Mucosa of stomach (tissue), 1 donor: ENCODE results near the gene CENPP.

Experiments used
- H3K27me3 ChIP-seq: one replicate; pipeline ENCODE4 v1.7.0; 2013; ENCODE audit warnings: mild to moderate bottlenecking, low read length; ENCODE audit not compliant: control insufficient read depth, insufficient read depth
- H3K36me3 ChIP-seq: one replicate; pipeline ENCODE4 v1.7.0; 2013; ENCODE audit warnings: low read length; ENCODE audit not compliant: control insufficient read depth, insufficient read depth
- H3K4me1 ChIP-seq: one replicate; pipeline ENCODE4 v1.7.0; 2013; ENCODE audit warnings: mild to moderate bottlenecking, low read length; ENCODE audit not compliant: control insufficient read depth, insufficient read depth
- H3K4me3 ChIP-seq: one replicate; pipeline ENCODE4 v1.7.0; 2013; ENCODE audit warnings: low read length
- H3K9ac ChIP-seq: one replicate; pipeline ENCODE4 v1.7.0; 2013; ENCODE audit warnings: mild to moderate bottlenecking, low read length, moderate library complexity
- H3K9me3 ChIP-seq: one replicate; pipeline ENCODE4 v1.7.0; 2013; ENCODE audit warnings: mild to moderate bottlenecking, low read length, moderate library complexity; ENCODE audit not compliant: control insufficient read depth
- donor health status: Pancreatic carcinoma.

CENPP gene

DNA sequence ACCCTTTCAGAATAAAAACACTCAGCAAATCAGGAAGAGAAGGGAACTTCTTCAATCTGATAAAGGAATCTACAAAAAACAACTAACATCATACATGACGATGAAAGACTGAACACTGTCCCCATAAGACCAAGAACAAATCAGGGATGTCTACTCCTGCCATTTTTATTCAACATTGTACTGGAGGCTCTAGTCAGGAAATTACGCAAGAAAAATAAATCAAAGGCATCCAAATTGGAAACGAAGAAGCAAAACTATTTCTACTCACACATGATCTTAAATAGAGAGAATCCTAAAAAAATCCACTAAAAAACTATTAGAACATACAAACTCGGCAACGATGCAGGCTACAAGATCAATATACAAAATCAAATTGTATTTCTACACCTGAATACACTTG, 301.9 kb downstream of the CENPP start:
- H3K4me3 ChIP-seq: no peak overlapping the region
- H3K9ac ChIP-seq: no peak overlapping the region
- H3K9me3 ChIP-seq: no peaks in the 10 kb centered on the region
- no peaks in the 10 kb centered on the region for H3K4me1 ChIP-seq
- no peaks in the 10 kb centered on the region for H3K27me3 ChIP-seq
- H3K36me3 ChIP-seq: no peaks in the 10 kb centered on the region

DNA sequence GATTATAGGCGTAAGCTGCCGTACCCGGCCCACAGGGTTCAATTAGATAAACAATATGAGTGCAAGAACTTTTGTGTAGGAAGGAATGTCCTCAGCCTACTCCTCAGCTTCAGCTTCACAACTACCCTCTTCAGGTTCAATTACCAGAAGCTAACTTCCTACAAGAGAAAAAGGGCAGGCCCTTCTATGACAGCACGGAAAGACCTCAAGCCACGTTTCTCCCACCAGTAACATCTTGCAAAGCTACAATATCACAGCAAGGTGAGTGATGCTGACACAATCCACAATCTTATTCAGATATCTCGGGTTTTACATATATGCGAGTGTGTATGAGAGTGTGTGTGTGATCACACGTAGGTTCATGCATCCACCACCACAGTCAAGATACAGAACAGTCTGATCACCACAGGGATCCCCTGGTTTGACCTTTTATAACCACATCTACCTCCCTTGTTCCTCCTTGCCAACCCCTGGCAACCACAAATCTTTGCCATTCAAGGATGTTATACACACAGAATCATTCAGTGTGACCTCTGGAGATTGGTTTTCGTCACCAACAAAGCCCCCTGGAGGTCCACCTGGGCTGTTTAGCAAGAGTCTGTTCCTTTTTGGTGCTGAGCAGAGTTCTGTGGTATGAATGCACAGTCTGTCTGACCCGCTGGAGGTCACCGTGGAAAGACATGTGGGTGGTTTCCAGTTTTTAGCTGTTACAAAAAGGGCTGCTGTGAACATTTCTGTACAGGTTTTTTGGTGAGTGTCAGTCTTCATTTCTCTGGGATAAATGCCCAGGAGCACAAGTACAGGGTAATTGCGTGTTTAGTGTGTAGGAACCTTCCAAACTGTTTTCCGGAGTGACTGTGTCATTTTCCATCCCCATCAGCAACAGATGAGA, 305.9 kb downstream of the CENPP start:
- Histone ChIP-seq H3K4me3 (no peak overlapping the region), H3K27me3 (no peaks in the 10 kb centered on the region), H3K9me3 (no peaks in the 10 kb centered on the region), H3K4me1 (no peaks in the 10 kb centered on the region), H3K36me3 (no peaks in the 10 kb centered on the region), H3K9ac (no peak overlapping the region)

DNA sequence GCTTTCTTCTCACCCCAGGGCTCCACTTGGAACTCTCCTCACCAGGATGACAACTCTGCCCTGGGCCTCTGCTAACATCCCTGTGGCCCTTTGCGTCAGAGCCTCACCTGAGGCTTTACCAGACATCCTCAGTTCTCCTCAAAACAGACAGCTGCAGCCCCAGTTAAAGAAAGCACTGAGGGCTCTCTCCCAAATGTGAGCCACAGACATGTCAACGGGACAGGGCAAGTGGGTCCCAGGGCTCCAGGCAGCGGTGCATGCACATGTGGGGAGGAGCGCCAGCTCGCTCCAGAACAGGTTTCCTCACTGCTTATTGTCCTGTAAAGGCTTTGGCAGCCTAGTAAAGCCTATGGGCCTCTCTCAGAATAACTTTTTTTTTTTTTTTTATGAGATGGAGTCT, 306.9 kb downstream of the CENPP start:
- no peak overlapping the region for H3K4me3 ChIP-seq
- no peaks in the 10 kb centered on the region for H3K27me3 ChIP-seq
- no peaks in the 10 kb centered on the region for H3K9me3 ChIP-seq
- no peak overlapping the region for H3K9ac ChIP-seq
- H3K4me1 ChIP-seq: no peaks in the 10 kb centered on the region
- H3K36me3 ChIP-seq: no peaks in the 10 kb centered on the region

DNA sequence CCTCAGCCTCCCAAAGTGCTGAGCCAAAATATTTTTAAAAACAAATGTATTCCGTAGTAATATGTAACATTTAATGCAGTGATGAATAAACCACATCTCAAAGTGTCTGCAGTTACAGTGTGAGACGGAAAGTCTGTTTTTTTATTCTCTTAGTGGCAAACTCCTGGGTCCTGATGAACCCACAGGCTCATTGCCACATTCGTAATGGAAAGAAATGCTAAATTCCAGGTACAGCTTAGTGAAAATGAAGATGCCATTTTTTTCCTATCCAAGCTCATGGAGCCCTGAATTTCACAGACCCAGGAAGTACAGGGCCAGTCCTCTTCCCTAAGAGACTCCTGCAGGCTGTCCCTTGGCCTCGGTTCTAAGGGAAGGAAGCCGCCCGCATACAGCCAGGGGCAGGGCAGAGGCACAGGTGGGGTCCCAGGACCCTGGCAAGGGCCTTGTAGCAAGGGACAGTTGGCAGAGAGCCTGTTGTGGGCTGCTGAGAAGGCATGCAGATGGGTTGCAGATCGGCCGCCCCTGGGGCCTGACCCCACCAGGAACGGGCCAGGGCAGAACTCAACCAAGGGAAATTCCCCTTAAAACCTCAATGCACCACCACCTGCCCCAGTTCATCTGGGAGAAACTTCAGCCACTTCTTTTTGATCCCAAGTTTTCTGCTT, 308.0 kb downstream of the CENPP start:
- H3K4me3 ChIP-seq: no peak overlapping the region
- no peaks in the 10 kb centered on the region for H3K36me3 ChIP-seq
- no peaks in the 10 kb centered on the region for H3K27me3 ChIP-seq
- no peaks in the 10 kb centered on the region for H3K4me1 ChIP-seq
- no peaks in the 10 kb centered on the region for H3K9me3 ChIP-seq
- no peak overlapping the region for H3K9ac ChIP-seq

DNA sequence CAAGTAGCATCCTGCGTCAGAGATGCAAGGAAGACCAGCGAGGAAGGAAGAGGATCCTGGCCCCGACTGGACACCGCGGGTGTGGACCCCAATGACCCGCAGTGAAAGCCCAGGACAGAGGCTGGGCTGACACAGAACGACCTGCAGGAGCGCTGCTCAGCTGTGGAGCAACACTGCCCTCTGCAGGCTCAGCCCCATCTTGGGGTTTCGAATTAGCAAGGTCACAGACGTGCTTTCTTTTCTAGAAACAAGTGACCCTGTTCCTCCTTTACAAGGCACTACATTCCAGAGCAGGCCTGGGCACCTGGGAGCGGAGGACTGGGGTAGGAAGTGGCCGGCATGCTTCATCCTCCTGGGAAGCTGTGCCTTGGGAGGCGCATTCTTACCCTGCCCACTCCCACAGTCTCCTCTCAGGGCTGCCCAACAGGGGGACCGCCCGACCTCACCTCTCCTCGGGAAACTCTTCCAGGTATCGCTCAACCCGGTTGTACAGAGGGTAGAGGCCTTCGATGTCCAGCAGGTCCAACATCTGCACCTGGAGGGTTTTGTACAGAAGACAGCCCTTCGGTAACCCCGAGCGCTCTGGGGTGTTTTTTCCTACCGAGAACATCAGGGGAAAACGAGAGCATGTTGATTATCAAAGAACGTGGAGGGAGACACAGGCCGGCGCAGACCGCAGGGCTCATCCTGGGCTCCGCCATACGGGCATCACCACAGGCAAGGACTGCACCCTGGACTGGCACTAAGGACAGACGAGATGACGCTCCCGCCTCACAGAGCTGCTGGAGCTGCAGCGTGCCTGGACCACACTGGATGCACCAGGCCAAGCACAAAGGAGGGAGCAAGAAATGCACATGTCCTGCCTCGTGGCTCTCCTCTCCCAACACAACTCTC, 309.2 kb downstream of the CENPP start:
- no peaks in the 10 kb centered on the region for H3K4me1 ChIP-seq
- H3K4me3 ChIP-seq: no peak overlapping the region
- H3K9ac ChIP-seq: no peak overlapping the region
- H3K9me3 ChIP-seq: no peaks in the 10 kb centered on the region
- H3K36me3 ChIP-seq: no peaks in the 10 kb centered on the region
- H3K27me3 ChIP-seq: no peaks in the 10 kb centered on the region

DNA sequence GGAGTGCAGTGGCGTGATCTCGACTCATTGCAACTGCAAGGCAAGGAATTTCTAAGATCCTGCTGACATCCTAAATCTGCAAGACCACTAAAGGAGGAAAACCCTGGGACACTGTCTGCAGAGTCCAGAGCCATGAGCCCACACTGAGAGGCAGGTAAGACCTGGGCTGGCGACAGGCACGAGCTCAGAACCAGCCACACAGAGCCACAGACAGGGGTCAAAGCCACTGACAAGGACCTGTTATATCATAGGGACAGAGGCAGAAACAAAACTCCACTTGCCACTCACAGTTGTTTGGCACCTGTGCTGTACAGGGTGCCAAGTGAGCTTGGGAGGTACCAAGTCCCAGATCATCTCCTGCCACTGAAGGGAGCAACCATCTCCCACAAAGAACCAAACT, 310.0 kb downstream of the CENPP start:
- H3K9ac ChIP-seq: no peak overlapping the region
- H3K9me3 ChIP-seq: no peaks in the 10 kb centered on the region
- H3K27me3 ChIP-seq: no peaks in the 10 kb centered on the region
- H3K4me3 ChIP-seq: no peak overlapping the region
- peaks cover 2% of the 10 kb centered on the region for H3K36me3 ChIP-seq
- no peaks in the 10 kb centered on the region for H3K4me1 ChIP-seq

DNA sequence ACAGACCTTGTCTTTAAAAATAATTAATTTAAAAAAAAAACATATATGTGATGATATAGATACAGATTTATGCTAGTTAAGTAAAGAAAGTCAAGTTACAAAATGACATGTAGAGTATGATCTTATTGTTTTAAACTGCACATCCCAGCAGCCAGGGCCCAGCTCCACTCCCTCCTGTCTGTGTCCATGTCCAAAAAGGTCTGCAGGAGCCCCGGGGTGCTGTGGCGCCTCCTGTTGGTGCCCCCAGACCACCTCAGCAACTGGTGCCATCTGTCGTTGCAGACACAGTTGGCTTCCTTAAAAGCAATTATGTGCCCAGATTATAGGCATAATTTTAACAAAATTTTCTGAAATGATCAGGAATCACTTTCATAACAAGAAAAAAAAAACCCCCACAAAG, 310.9 kb downstream of the CENPP start:
- Histone ChIP-seq H3K4me1 (no peaks in the 10 kb centered on the region), H3K9me3 (no peaks in the 10 kb centered on the region), H3K36me3 (peaks cover 11% of the 10 kb centered on the region), H3K4me3 (no peak overlapping the region), H3K9ac (no peak overlapping the region), H3K27me3 (no peaks in the 10 kb centered on the region)

DNA sequence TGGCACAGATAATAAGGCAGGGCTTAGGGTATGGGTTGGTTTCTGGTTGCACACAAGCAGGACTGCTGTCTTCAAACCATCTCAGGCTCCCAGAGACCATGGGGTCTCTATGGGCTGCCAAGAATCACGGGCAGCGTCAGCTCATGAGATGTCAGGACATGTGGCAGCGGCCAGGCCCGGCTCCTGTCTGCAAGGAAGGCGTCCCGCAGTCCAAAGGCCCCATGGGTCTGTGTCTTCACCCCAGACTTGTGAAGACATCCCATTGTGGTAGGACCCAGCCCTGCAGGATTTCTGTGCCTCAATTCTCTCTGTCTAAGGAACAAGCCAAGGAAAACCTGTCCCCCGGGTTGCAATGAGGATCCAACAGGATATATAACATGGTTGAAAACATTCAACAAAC, 311.6 kb downstream of the CENPP start:
- Histone ChIP-seq H3K9me3 (no peaks in the 10 kb centered on the region), H3K4me3 (no peak overlapping the region), H3K27me3 (no peaks in the 10 kb centered on the region), H3K9ac (no peak overlapping the region), H3K36me3 (peaks cover 12% of the 10 kb centered on the region), H3K4me1 (no peaks in the 10 kb centered on the region)

DNA sequence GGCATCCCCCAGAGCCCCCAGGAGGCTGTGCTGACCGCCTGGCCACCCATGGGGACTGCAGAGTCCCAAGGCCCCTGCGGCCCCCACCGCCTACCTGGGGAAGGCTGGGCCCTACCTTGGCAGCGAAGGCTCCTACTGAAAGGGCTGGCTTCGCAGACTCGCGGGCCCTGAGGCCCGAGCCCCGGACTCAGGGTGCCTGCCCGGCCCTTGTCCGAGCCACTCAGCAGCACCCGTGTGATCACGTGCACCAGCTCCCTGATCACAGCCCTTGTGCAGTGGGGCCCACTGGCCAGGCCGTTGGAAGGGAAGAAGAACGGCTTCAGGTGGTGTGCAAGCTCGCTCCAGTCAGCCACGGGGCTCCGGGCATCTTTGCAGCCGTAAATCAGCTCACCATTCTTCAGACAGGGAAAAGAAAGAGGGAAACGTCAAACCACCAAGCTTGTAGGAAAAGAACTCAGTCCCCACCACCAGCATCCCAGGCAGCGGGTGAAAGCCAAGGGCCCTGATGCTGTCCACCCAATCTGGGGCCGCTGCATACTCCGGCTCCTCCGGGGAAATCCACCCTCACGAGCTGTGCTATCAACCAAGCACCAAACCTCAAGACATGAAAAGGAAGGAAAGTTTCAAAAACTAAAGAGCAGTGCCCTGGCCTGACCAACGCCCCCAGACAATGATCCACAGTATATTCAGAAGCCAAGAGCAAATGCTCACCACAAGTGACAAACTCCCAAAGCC, 312.3 kb downstream of the CENPP start:
- Histone ChIP-seq H3K9ac (no peak overlapping the region), H3K9me3 (no peaks in the 10 kb centered on the region), H3K36me3 (peaks cover 15% of the 10 kb centered on the region), H3K4me1 (no peaks in the 10 kb centered on the region), H3K4me3 (no peak overlapping the region), H3K27me3 (no peaks in the 10 kb centered on the region)

DNA sequence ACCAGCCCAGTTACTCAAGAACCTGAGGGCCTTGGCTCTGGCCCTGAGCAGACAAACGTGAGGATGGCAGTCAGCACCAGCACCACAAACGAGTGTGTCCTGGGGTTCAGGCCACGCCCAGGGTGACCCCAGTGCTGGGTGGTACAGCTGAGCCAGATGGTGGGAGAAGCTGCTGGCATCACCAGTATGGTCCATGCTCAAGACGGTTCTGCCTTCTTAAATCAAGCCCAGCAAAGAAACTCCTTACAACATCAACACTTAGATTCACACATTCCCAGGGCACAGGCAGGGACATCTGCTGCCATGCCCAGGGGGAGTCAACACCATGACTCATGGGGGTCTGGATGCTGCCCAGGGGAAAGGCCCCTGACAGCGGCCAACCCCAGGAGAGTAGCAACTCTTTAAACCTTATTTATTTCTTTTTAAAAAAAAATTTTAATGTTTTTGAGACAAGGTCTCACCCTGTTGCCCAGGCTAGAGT, 312.9 kb downstream of the CENPP start:
- H3K27me3 ChIP-seq: no peaks in the 10 kb centered on the region
- peaks cover 21% of the 10 kb centered on the region for H3K36me3 ChIP-seq
- no peaks in the 10 kb centered on the region for H3K9me3 ChIP-seq
- no peak overlapping the region for H3K9ac ChIP-seq
- no peaks in the 10 kb centered on the region for H3K4me1 ChIP-seq
- H3K4me3 ChIP-seq: no peak overlapping the region

DNA sequence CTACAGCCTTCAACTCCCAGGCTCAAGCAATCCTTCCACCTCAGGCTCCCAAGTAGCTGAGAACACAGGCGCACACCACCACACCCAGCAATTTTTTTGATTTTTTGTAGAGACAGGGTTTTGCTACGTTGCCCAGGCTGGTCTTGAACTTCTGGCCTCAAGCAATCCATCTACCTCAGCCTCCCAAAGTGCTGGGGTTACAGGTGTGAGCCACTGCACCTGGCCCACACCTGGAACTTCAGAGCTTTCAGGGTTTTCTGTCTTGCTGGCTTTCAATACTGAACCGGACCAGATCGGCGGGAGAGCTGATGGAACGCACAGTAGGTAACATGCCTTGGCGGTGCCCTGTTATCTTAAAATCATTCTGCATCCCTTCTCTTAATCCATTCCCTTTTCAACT, 313.4 kb downstream of the CENPP start:
- Histone ChIP-seq H3K9me3 (no peaks in the 10 kb centered on the region), H3K27me3 (no peaks in the 10 kb centered on the region), H3K4me1 (no peaks in the 10 kb centered on the region), H3K36me3 (peaks cover 22% of the 10 kb centered on the region), H3K4me3 (no peak overlapping the region), H3K9ac (no peak overlapping the region)
